ENCODE results near the gene UBL7. TPM values are rescaled to one million over a fixed set of nuclear protein-coding genes. Genes with fewer than 3 reads are reported as not detected.

Gene UBL7
- total and polyA plus RNA-seq, 2 of the 8 experiments (the other 6 are each of a cell fraction or from before 2014, with no cell fraction given) = 71.5 to 183 TPM

DNA sequence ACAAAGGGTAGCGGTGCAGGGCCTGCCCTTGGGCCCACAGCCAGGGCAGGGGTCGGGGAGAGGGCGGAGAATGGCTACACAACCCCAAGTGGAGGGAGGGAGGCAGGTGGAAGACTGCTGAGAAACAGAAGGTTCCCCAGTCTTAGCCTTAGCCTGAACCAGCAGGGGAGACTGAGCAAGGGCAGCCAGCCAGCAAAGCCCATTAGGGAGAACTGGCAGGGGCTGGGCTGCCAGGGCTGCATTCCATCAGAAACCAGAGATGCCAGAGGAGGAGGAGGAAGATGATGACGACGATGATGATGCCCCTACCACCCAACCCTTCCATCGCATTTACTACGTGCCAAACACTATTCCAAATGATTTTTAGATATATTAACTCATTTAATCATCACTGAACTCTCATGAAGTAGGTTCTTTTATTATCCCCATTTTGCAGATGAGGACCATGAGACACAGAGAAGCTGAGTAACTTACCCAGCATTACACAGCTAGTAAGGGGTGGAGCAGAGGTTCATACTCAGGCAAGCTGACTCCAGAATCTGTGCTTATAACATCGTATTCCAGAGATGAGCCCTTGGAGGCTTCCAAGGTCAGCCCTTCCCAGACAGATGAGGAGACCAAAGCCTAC, 35.9 kb downstream of the UBL7 start:
- no peak overlapping the region for H4K5ac ChIP-seq (ENCODE audit: insufficient read length, low read depth, low read length)
- H3K4me3 ChIP-seq (ENCODE audit: extremely low read depth in 1 of 4, insufficient read depth in 2 of 4, low read depth in 3 of 4, low read length in 4 of 4) = no peak overlapping the region
- peaks cover 5 to 26% of the 10 kb centered on the region in 2 experiments for H4K20me1 ChIP-seq (replicated peaks in 1 of 2; ENCODE audit: control insufficient read depth in 1 of 2, insufficient read depth in 2 of 2, low read length in 2 of 2)
- DNase-seq (ENCODE audit: low read depth in 1 of 2, low spot score in 2 of 2) (no peak), FAIRE-seq (no peak)
- no peaks in the 10 kb centered on the region for H3K23me2 ChIP-seq (ENCODE audit: low read depth, low read length)
- no peak overlapping the region; the same call in 1 of the 2 replicates for H2BK5ac ChIP-seq (ENCODE audit: low read depth, low read length)
- POLR2A ChIA-PET (ENCODE audit: partially characterized antibody) = interaction anchor here (0.9 to 1.0 kb wide), 2 partner anchors 13 to 39 kb away, joined by 3 read pairs; no protein-coding TSS in a partner anchor
- H3K79me1 ChIP-seq (ENCODE audit: low read depth, low read length) = peaks cover 5% of the 10 kb centered on the region
- H3K14ac ChIP-seq (ENCODE audit: insufficient read length) = no peak overlapping the region
- no peak overlapping the region for H2AK5ac ChIP-seq (ENCODE audit: low read depth, low read length)
- peaks cover 7 to 28% (median 20%) of the 10 kb centered on the region in 4 experiments for H3K4me1 ChIP-seq (replicated peaks in 1 of 4; ENCODE audit: control insufficient read depth in 3 of 4, insufficient read depth in 4 of 4, low read length in 3 of 4)
- 0 out of 4 replicates have a peak, but pooled peaks cover 0 to 4% of the 10 kb centered on the region in 2 experiments for H3K79me2 ChIP-seq (ENCODE audit: control insufficient read depth in 1 of 2, insufficient read depth in 2 of 2, low read length in 2 of 2)
- CTCF ChIA-PET (ENCODE audit: partially characterized antibody) = interaction anchor here (0.8 to 41.3 kb wide), 5 partner anchors 13 to 189 kb away, joined by 3 to 1311 read pairs (median 8); partner anchors contain the start of gene CYP11A1
- H3K9me3 ChIP-seq (ENCODE audit: insufficient read depth in 2 of 2, low read depth in 1 of 2, low read length in 1 of 2) = no peaks in the 10 kb centered on the region
- no peak overlapping the region for H3K9ac ChIP-seq (replicated peaks in 1 of 4; ENCODE audit: extremely low read depth in 1 of 4, low read depth in 3 of 4, low read length in 3 of 4)
- H2AFZ ChIP-seq (ENCODE audit: low read length) = no peak overlapping the region
- WGBS, 2 experiments (ENCODE audit: extremely low coverage in 1 of 2, insufficient coverage in 1 of 2, insufficient read length in 1 of 2, insufficient replicate concordance in 2 of 2, low coverage in 1 of 2, low lambda C conversion rate in 2 of 2, missing lambda C conversion rate in 1 of 2) = 91% methylated on average over 8 of the region's 8 CpGs; no CpG with 5 or more reads in 1 of the 2 experiments
- H3K27me3 ChIP-seq (replicated peaks in 1 of 4; ENCODE audit: control insufficient read depth in 3 of 4, extremely low read depth in 1 of 4, insufficient read depth in 3 of 4, low read length in 3 of 4) = no peaks in the 10 kb centered on the region
- no peak overlapping the region for H3K23ac ChIP-seq (ENCODE audit: insufficient read length)
- no peak overlapping the region for H4K91ac ChIP-seq (replicated peaks; ENCODE audit: insufficient read length, low read length)
- no peak overlapping the region for H3K4ac ChIP-seq (replicated peaks; ENCODE audit: insufficient read length, low read depth, low read length)
- H3K36me3 ChIP-seq (ENCODE audit: control insufficient read depth in 2 of 4, insufficient read depth in 4 of 4, low read length in 3 of 4) = no peaks in the 10 kb centered on the region
- no peak overlapping the region for H3K27ac ChIP-seq (ENCODE audit: low read depth, low read length)
- H2BK15ac ChIP-seq (ENCODE audit: low read length) = no peak overlapping the region
- H3K4me2 ChIP-seq (ENCODE audit: insufficient read depth in 1 of 2, low read depth in 2 of 2, low read length in 2 of 2) = no peak overlapping the region
- no peak overlapping the region for H3K56ac ChIP-seq (replicated peaks; ENCODE audit: insufficient read length, low read depth, low read length)
- H2BK120ac ChIP-seq (replicated peaks; ENCODE audit: low read depth, low read length) = no peak overlapping the region
- no peak overlapping the region for H2BK20ac ChIP-seq (ENCODE audit: low read length)
- no peak overlapping the region for H2BK12ac ChIP-seq (ENCODE audit: low read depth, low read length)
- no peak overlapping the region for H4K8ac ChIP-seq (ENCODE audit: extremely low read depth, insufficient read depth, low read length)
- H3K18ac ChIP-seq (ENCODE audit: extremely low read depth, low read length) = no peak overlapping the region
- TF ChIP-seq, protein P1, sequence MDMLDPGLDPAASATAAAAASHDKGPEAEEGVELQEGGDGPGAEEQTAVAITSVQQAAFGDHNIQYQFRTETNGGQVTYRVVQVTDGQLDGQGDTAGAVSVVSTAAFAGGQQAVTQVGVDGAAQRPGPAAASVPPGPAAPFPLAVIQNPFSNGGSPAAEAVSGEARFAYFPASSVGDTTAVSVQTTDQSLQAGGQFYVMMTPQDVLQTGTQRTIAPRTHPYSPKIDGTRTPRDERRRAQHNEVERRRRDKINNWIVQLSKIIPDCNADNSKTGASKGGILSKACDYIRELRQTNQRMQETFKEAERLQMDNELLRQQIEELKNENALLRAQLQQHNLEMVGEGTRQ (IDR thresholded peaks at IDR 0.05; ENCODE audit: low read length) = no peak
- TF ChIP-seq TAF1 (IDR thresholded peaks at IDR 0.05; ENCODE audit: low read depth, low read length) = no peak
- no peak for TF ChIP-seq SIRT6 (IDR thresholded peaks at IDR 0.05; ENCODE audit: low read length)
- TF ChIP-seq CBX8 (IDR thresholded peaks at IDR 0.05; ENCODE audit: borderline replicate concordance, low read depth, low read length) = no peak
- no peak for TF ChIP-seq BCL11A (IDR thresholded peaks at IDR 0.05; ENCODE audit: low read depth in 2 of 2, low read length in 2 of 2)
- TF ChIP-seq SAP30 (IDR thresholded peaks at IDR 0.05; ENCODE audit: insufficient read depth, insufficient replicate concordance, low read length) = no peak
- TF ChIP-seq SRF (IDR thresholded peaks at IDR 0.05; ENCODE audit: low read depth, low read length) = no peak
- no peak for TF ChIP-seq EZH2 (IDR thresholded peaks at IDR 0.05; ENCODE audit: low read depth, low read length, severe bottlenecking)
- no peak for TF ChIP-seq RAD21 (IDR thresholded peaks at IDR 0.05 in 1 of 2, conservative IDR thresholded peaks at IDR 0.05 in 1 of 2; ENCODE audit: low read depth in 2 of 2, low read length in 2 of 2)
- no peak for TF ChIP-seq FOSL1 (IDR thresholded peaks at IDR 0.05; ENCODE audit: insufficient read depth, low read depth, low read length)
- no peak for TF ChIP-seq NRF1 (IDR thresholded peaks at IDR 0.05; ENCODE audit: low read depth, low read length)
- no peak for TF ChIP-seq SP1 (IDR thresholded peaks at IDR 0.05; ENCODE audit: low read depth, low read length)

Data from H1 (cell line).